Measurements from ENCODE around the gene ONECUT3. TPM values are rescaled to one million over a fixed set of nuclear protein-coding genes. Genes with fewer than 3 reads are reported as not detected.

Gene ONECUT3
- total and polyA plus RNA-seq, 10 of the 15 experiments (the other 5 are each of a cell fraction or from before 2014, with no cell fraction given), result not detected

- ATAC-seq (no peak), DNase-seq (ENCODE audit: low read depth, low spot score) (no peak), FAIRE-seq (no peak)
- Histone ChIP-seq H3K79me2 (ENCODE audit: control insufficient read depth, insufficient read depth, low read length) (no peaks in the 10 kb centered on the region), H3K9me3 (replicated peaks; ENCODE audit: control insufficient read depth, insufficient read depth, low read length) (peaks cover 6% of the 10 kb centered on the region), H3K36me3 (ENCODE audit: control insufficient read depth in 2 of 2, insufficient read depth in 2 of 2, low read length in 1 of 2) (no peaks in the 10 kb centered on the region), H3K9ac (ENCODE audit: control insufficient read depth, insufficient read depth, low read length) (no peak overlapping the region), H3K4me2 (ENCODE audit: control insufficient read depth, insufficient read depth) (no peak overlapping the region), H2AFZ (ENCODE audit: control insufficient read depth, low read depth, low read length) (no peak overlapping the region), H3K27me3 (replicated peaks in 1 of 2; ENCODE audit: control insufficient read depth in 2 of 2, insufficient read depth in 2 of 2, low read length in 1 of 2) (peaks cover 6 to 8% of the 10 kb centered on the region in 2 experiments; a peak in 3 of 4 replicates), H4K20me1 (ENCODE audit: control insufficient read depth, insufficient read depth) (no peaks in the 10 kb centered on the region), H3K4me3 (no peak overlapping the region), H3K27ac (ENCODE audit: control insufficient read depth, insufficient read depth) (no peak overlapping the region), H3K4me1 (ENCODE audit: control insufficient read depth, insufficient read depth, low read length) (no peaks in the 10 kb centered on the region)
- ChIA-PET POLR2A (no interaction called here), SMC1A (ENCODE audit: uncharacterized antibody, unreplicated experiment) (no interaction called here), RAD21 (ENCODE audit: unreplicated experiment) (interaction anchor here (1.5 to 2.6 kb wide), 2 partner anchors 162 to 223 kb away, joined by 3 to 7 read pairs; no protein-coding TSS in a partner anchor), CTCF (no interaction called here)
- no TSS peak for BruUV-seq (replicated peaks)
- TF ChIP-seq RUNX3 (IDR thresholded peaks at IDR 0.05; ENCODE audit: low read length) (no peak), POLR2AphosphoS5 (IDR thresholded peaks at IDR 0.05; ENCODE audit: low read length) (no peak), GATAD2B (conservative IDR thresholded peaks at IDR 0.05; ENCODE audit: low read depth) (no peak), NKRF (conservative IDR thresholded peaks at IDR 0.05) (no peak), ZBED1 (IDR thresholded peaks at IDR 0.05; ENCODE audit: borderline replicate concordance) (no peak), NBN (IDR thresholded peaks at IDR 0.05) (no peak)
- TF ChIP-seq, protein P1, sequence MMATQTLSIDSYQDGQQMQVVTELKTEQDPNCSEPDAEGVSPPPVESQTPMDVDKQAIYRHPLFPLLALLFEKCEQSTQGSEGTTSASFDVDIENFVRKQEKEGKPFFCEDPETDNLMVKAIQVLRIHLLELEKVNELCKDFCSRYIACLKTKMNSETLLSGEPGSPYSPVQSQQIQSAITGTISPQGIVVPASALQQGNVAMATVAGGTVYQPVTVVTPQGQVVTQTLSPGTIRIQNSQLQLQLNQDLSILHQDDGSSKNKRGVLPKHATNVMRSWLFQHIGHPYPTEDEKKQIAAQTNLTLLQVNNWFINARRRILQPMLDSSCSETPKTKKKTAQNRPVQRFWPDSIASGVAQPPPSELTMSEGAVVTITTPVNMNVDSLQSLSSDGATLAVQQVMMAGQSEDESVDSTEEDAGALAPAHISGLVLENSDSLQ (IDR thresholded peaks at IDR 0.05), result no peak
- TF ChIP-seq, protein P2, sequence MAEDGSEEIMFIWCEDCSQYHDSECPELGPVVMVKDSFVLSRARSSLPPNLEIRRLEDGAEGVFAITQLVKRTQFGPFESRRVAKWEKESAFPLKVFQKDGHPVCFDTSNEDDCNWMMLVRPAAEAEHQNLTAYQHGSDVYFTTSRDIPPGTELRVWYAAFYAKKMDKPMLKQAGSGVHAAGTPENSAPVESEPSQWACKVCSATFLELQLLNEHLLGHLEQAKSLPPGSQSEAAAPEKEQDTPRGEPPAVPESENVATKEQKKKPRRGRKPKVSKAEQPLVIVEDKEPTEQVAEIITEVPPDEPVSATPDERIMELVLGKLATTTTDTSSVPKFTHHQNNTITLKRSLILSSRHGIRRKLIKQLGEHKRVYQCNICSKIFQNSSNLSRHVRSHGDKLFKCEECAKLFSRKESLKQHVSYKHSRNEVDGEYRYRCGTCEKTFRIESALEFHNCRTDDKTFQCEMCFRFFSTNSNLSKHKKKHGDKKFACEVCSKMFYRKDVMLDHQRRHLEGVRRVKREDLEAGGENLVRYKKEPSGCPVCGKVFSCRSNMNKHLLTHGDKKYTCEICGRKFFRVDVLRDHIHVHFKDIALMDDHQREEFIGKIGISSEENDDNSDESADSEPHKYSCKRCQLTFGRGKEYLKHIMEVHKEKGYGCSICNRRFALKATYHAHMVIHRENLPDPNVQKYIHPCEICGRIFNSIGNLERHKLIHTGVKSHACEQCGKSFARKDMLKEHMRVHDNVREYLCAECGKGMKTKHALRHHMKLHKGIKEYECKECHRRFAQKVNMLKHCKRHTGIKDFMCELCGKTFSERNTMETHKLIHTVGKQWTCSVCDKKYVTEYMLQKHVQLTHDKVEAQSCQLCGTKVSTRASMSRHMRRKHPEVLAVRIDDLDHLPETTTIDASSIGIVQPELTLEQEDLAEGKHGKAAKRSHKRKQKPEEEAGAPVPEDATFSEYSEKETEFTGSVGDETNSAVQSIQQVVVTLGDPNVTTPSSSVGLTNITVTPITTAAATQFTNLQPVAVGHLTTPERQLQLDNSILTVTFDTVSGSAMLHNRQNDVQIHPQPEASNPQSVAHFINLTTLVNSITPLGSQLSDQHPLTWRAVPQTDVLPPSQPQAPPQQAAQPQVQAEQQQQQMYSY (CRISPR knock-in tag; IDR thresholded peaks at IDR 0.05), result no peak
- TF ChIP-seq, protein P3, sequence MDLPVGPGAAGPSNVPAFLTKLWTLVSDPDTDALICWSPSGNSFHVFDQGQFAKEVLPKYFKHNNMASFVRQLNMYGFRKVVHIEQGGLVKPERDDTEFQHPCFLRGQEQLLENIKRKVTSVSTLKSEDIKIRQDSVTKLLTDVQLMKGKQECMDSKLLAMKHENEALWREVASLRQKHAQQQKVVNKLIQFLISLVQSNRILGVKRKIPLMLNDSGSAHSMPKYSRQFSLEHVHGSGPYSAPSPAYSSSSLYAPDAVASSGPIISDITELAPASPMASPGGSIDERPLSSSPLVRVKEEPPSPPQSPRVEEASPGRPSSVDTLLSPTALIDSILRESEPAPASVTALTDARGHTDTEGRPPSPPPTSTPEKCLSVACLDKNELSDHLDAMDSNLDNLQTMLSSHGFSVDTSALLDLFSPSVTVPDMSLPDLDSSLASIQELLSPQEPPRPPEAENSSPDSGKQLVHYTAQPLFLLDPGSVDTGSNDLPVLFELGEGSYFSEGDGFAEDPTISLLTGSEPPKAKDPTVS (IDR thresholded peaks at IDR 0.05; ENCODE audit: low read depth, low read length), result no peak
- TF ChIP-seq, protein P4, sequence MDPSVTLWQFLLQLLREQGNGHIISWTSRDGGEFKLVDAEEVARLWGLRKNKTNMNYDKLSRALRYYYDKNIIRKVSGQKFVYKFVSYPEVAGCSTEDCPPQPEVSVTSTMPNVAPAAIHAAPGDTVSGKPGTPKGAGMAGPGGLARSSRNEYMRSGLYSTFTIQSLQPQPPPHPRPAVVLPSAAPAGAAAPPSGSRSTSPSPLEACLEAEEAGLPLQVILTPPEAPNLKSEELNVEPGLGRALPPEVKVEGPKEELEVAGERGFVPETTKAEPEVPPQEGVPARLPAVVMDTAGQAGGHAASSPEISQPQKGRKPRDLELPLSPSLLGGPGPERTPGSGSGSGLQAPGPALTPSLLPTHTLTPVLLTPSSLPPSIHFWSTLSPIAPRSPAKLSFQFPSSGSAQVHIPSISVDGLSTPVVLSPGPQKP (IDR thresholded peaks at IDR 0.05; ENCODE audit: low read depth, low read length), result no peak
- in situ Hi-C loops (cut with MboI), result loop anchor here (5.0 to 10.0 kb wide), 2 partner anchors 97 to 225 kb away; no protein-coding TSS in a partner anchor
- intact Hi-C loops (cut with micrococcal nuclease; ENCODE audit: unreplicated experiment), result loop anchor here (5.0 kb wide), 1 partner anchor 222 kb away; no protein-coding TSS in a partner anchor
- 30% methylated on average over 12 of the region's 12 CpGs for WGBS (ENCODE audit: insufficient coverage, insufficient replicate concordance, low lambda C conversion rate, missing lambda C conversion rate)
Observed at GRCh38 chr19:1769645-1769985, 16.3 kb downstream of the ONECUT3 start.
